Measurements from ENCODE around the gene SPTBN4. TPM values are rescaled to one million over a fixed set of nuclear protein-coding genes. Genes with fewer than 3 reads are reported as not detected.

The SPTBN4 gene
- total and polyA plus RNA-seq, 10 donors = 0.30 to 2.3 (median 0.66) TPM

DNA sequence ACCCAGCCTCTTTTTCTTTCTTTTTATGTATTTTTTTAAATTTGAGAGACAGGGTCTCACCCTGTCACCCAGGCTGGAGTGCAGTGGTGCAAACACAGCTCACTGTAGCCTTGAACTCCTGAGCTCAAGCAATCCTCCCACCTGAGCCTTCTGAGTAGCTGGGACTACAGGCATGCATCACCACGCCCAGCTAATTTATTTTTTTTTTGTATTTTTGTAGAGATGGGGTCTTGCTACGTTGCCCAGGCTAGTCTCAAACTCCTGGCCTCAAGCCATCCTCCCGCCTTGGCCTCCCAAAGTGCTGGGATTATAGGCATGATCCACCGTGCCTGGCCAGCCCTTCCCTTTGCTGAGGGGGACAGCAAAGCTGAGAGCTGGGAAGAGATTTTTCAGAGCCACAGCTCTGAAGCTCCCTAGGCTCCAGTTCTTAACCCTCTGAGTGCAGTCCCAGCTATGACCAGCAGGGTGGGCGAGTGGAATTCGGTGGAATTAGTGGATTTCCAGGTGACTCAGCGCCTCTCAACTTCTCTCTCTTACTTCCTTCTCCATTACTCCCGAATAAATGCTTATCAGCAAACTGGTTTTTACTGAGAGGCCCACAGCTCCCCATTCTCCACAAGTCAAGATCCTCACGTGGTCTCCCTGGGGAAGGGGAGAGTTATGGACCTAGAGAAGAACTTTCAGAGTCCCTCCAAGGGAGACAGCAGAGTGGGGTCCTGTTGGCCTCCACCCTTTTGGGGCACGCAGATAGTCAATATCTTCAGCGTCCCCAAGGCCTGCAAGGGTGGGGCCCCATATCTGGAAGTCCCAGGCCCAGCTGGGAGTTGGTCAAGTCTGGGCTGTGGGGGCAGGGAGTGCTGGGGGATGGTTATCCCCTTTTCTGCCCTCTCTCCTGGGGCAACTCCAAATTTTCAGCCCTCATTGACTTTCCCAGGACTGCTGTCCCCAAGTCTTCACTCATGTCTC, 2.5 kb upstream of the SPTBN4 start:
- Histone ChIP-seq H3K9me3 (no peaks in the 10 kb centered on the region), H3K27me3 (replicated peaks in 1 of 7) (peaks cover 0 to 24% (median 10%) of the 10 kb centered on the region in 7 donors), H3K4me3 (peak overlapping the region in 7 of 8 donors; percentile 39 to 89 (median 59)), H3K27ac (peak overlapping the region in 7 of 8 donors; percentile 61 to 93 (median 86)), H3K4me1 (peaks cover 12 to 68% (median 50%) of the 10 kb centered on the region in 6 donors), H3K36me3 (peaks cover 0 to 4% (median 0%) of the 10 kb centered on the region in 6 donors)
- TF ChIP-seq CTCF (IDR thresholded peaks at IDR 0.05 in 8 of 11, conservative IDR thresholded peaks at IDR 0.05 in 3 of 11) (peak; percentile 71 to 90 (median 82)), POLR2AphosphoS5 (IDR thresholded peaks at IDR 0.05) (peak in 2 of 3 donors; percentile 16 to 43), POLR2A (IDR thresholded peaks at IDR 0.05) (no peak)
- WGBS, 5 donors = 17 to 26% (median 24%) methylated on average over 11 of the region's 11 CpGs
- intact Hi-C loops (cut with DNase I; ENCODE audit: low total_unique reads) = no loop called here
- peak; percentile 86 for DNase-seq

DNA sequence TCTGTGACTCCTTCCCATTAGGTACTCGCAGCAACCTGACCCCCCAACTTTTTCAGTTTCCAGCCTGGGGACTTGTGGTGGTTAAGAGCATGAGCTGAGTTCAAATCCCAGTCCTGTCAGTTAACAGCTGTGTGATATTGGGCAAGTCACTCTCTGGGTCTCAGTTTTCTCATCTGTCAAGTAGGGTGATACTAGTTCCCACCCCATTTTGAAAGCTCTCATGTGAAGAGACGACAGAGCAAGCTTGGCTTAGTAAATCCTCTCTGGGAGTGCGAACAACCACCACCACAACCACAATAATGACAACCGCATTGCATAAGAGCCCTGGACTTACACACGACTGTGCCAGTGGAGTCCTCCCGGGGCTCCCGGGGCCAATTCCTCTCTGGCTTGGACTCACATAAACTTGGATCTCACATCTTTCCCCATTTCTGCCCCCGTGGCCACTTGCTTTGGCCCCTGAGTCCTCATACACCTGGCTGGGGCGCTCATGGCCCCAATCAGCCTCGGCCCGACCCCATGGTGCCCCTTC, 1.7 kb upstream of the SPTBN4 start:
- Histone ChIP-seq H3K4me3 (peak overlapping the region; percentile 32 to 89 (median 58)), H3K36me3 (no peaks in the 10 kb centered on the region), H3K27ac (peak overlapping the region; percentile 44 to 93 (median 85)), H3K27me3 (replicated peaks in 1 of 7) (peaks cover 0 to 24% (median 10%) of the 10 kb centered on the region in 7 donors), H3K4me1 (peaks cover 12 to 68% (median 50%) of the 10 kb centered on the region in 6 donors), H3K9me3 (no peaks in the 10 kb centered on the region)
- TF ChIP-seq POLR2AphosphoS5 (IDR thresholded peaks at IDR 0.05) (no peak), CTCF (IDR thresholded peaks at IDR 0.05 in 8 of 11, conservative IDR thresholded peaks at IDR 0.05 in 3 of 11) (no peak), POLR2A (IDR thresholded peaks at IDR 0.05) (no peak)
- DNase-seq = no peak
- WGBS, 5 donors = 10 to 18% (median 13%) methylated on average over 11 of the region's 11 CpGs
- intact Hi-C loops (cut with DNase I; ENCODE audit: low total_unique reads) = no loop called here

- intact Hi-C loops (cut with DNase I; ENCODE audit: low total_unique reads) = no loop called here
- peaks cover 12 to 65% (median 50%) of the 10 kb centered on the region in 6 donors for H3K4me1 ChIP-seq
- 0 to 1% (median 0%) methylated on average over 15 to 54 of the region's 54 CpGs for WGBS, 5 donors
- TF ChIP-seq POLR2A (IDR thresholded peaks at IDR 0.05) = no peak
- peak; percentile 92 to 96 (median 96) for TF ChIP-seq POLR2AphosphoS5 (IDR thresholded peaks at IDR 0.05)
- peak in 4 of 11 experiments; percentile 6 to 56 (median 13) for TF ChIP-seq CTCF (IDR thresholded peaks at IDR 0.05 in 8 of 11, conservative IDR thresholded peaks at IDR 0.05 in 3 of 11)
- H3K27ac ChIP-seq = peak within 1 kb of the TSS; percentile 44 to 93 (median 85)
- H3K9me3 ChIP-seq = no peaks in the 10 kb centered on the region
- H3K36me3 ChIP-seq = no peaks in the 10 kb centered on the region
- peak within 1 kb of the TSS; percentile 39 to 89 (median 58) for H3K4me3 ChIP-seq
- peaks cover 0 to 24% (median 10%) of the 10 kb centered on the region in 7 donors for H3K27me3 ChIP-seq (replicated peaks in 1 of 7)
- peak; percentile 100 for DNase-seq
Observed at GRCh38 chr19:40465557-40466218, 1.1 kb upstream of the SPTBN4 start, which contains the start of gene BLVRB. TSS of gene BLVRB (minus strand) at chr19:40465745. CDS start at chr19:40465688, 57 bp downstream.
